ENCODE results near the gene STIP1.

The STIP1 gene

DNA sequence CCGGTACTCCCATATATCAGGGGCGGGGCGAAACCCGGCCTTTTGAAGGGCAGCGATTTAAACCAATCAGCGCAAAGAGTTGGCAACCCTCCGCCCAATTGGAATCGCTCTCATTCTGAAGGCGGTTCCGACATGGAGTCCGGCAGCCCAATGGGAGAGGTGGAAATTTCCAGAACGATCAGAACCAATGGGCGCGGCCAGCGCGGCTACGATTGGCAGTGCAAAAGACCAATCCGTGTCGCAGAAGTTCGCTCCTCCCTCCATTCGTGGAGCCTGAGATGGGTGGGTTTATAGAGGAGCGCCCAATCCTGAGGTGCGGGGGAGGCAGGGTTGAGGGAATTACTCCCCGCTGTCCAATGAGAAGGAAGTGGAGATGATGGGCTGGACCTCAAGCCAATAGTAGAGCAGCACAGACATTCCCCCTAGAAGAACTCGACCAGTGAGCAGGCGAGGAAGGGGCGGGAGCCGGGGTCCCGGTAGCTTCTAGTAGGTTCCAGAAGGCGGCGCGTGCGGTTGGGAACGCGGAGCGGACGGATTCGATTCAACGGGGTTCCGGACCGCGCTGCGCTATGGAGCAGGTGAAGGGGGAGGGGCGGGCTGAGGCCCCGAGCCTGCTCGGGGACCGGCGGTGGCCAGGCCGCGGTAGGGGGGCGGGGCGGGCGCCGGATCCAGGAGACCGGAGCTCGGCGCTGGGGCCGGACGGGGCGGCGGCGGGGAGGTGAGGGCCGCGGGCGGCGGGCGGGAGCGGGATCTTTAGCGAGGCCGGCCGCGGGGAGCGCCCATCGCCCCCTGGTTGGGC, at the start of gene STIP1:
Gene STIP1 (plus strand): TSS at position 479 of the 799 bp plus-strand sequence. CDS start 91 bp downstream, at position 570.
- peak; percentile 100 for DNase-seq

DNA sequence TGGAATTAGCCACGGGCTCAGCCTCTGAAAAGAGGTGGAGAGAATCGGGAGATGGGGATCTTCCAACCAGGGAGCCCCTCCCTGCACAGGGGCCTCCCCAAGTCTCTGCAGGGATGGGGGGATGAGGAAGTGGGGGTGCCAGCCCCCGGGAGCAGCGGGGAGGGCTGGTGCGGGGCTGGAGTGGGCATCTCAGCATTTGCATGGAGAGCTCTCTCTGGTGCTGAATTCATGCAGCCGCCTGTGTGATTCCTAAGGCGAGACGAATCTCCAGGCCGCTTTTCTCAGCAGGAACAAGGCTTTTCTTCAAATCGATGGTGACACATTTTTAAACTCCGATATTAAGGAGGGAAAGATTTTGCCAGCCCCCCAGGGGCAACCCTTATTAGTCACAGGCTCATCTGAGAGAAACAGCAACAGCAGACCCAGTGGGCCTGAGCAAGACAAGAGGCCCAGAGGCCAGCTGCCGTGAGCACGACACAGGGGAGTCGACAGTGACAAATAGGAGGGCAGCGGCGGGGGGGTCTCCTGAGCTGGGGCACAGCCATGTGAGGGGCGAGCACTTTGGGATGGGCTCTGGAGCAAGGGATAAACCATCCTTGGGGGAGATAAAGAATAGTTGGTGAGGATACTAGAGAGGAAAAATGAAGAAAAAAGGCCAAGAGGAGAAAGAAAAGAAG, 49.1 kb upstream of the STIP1 start:
- DNase-seq: peak in 1 of 2 experiments; percentile 50

- DNase-seq: no peak
These were observed 47.6 kb upstream of the STIP1 start for GRCh38 chr11:64138398-64138797.

- no peak for DNase-seq
These were observed 46.9 kb upstream of the STIP1 start for GRCh38 chr11:64139049-64139448.

GRCh38 chr11:64140082-64140481, 45.9 kb upstream of the STIP1 start:
- DNase-seq: no peak

GRCh38 chr11:64141081-64141783, 44.7 kb upstream of the STIP1 start:
- DNase-seq: no peak

- DNase-seq: peak in 1 of 2 experiments; percentile 30
These were observed 41.1 kb upstream of the STIP1 start for GRCh38 chr11:64144587-64145472.

- DNase-seq: peak; percentile 90 to 97
These were observed 39.7 kb upstream of the STIP1 start for GRCh38 chr11:64146036-64146955.

DNA sequence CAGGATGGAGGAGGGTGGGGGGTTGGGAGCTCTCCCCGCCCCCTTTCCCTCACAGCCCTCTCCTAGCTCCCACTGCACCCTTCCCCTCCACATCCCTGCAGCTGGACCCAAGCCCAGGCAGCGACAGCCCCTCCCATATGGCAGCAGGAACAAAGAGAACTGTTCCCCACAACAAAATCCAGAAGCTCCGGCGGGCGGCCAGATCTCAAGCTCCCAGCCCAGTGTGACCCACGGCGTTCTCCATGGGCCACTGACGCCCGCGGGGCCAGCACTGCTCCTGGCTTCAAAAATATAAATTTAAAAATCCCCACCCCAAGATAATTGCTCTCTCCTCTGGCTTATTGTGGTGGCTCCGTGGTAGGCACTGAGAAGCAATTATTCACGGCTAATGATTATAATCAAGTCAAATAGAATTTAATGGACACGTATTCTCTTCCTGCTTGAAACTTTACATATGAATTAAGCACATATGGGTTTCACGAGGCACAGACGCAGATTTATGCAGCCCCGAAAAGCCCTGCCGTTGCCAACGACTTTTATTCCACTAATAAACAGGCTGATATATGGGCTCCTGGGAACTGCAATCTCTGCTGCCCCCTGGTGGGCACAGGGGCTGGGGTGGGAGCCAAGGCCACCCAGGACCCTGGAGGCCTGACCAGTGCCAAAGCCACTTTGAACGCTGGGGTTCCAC, 37.6 kb upstream of the STIP1 start:
- DNase-seq: peak; percentile 57 to 79

DNA sequence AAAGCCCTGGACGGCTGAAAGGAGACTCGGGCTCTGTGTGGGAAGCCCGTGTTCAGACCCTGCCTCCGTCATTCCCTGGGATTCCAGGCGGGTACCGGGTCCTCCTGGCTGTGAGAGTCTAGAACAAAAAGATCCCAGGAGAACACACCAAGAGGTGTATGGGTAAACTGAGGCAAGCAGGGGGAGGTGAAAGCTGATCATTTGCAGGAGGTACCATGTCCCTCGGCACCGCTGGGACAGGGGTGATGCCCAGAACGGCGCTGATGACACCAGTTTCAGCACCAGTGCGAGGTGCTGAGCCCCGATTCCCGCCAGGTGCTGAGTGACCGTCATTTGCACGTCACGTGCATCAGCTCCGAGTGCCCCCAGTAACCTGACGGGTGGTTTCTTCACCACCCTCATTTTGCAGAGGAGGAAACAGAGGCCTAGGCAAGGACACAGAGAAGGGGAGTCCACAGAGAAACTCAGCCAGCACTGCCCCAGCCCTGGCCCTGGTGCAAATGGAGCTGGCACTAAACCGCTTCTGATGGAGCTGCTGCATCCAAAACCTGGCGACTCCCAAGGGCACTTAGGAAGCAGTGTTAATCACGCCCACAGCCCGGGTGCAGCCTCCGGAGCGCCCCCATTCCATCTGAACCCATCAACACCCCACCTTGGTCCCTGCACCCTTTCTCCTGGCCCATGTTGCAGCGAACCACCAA, 36.9 kb upstream of the STIP1 start:
- no peak for DNase-seq

- no peak for DNase-seq
These were observed 35.9 kb upstream of the STIP1 start for GRCh38 chr11:64150051-64150450.

GRCh38 chr11:64150481-64151239, 35.3 kb upstream of the STIP1 start:
- no peak for DNase-seq

GRCh38 chr11:64151337-64151736, 34.6 kb upstream of the STIP1 start:
- DNase-seq: no peak

GRCh38 chr11:64152841-64153691, 32.9 kb upstream of the STIP1 start:
- peak in 1 of 2 experiments; percentile 41 for DNase-seq

GRCh38 chr11:64153812-64154211, 32.2 kb upstream of the STIP1 start:
- DNase-seq: no peak

DNA sequence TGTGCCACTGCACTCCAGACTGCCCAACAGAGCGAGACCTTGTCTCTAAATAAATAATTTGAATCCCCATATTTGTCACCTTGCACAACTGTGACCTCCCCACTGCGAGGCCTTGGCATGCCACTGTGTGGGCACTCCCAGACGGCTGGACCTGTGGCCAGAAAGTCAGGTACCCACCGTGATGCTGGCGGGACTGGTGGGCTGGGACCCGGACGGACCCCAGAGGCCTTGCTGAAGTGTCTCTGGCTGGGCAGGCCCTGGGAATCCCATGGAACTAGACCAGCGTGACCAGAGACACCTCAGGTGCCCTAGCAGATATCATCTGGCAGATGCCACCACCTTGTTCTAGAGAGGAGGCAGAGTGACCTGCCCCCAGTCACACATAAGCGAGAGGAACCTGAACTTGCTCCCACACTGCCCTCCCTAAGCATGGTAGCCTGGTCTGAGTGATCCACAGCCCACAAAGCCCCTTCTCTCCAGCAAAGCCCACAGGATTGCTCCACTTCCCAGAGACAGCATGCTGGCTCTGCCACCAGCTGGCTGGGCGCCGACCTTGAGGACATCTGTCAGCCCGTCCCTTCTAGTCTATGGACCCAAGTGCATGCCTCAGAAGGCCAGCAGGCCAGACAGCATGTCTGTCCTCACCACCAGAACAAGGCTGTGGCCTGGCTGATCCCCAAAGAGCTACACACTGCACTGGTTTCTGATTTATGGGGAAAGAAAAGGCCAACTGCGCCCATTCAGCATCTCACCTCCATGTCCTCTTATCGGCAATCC, 29.5 kb upstream of the STIP1 start:
- peak; percentile 72 to 80 for DNase-seq

DNA sequence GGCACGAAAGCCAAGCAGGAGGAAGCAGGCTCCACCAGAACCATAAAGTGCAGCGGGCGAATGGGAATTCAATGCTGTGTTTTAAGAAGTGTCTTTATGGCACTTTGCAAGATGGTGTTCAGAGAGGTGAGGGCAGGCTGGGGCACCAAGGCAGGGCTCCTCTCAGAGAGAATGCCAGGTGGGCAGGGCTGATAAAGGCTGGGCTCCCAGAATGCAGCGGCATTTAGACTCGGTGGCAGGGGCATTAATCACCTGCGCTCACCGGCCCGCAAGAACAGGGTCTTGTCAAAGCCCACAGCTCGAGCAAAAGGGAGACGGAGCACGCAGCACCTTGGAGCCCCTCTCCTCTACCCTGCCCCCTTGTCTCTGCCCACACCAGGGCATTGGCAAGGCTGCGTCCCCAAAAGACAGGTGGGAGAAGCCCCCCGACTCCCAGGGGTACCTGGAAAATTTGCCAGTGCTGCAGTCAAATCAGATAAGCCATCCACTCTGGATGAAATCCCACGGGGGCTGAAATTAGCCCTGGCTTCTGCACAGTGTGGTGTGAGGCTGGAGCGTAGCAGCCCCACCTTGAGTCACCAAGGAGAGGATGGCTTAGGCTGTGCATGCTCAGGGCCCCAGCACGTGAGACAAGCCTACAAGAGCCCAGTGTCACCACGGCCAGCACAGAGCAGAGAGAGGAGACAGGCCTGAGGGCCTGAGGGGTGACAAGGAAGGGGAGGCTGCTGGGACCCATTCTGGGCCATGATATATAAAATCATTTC, 28.2 kb upstream of the STIP1 start:
- no peak for DNase-seq

Measured in NCI-H524 (cell line).